HG02798 (cell line): ENCODE data around the gene OAT.

Experiments
- ATAC-seq: cut with Tn5 transposase; IDR thresholded peaks from one replicate; pipeline ENCODE4 v1.9.1; 2021; ENCODE audit warnings: mild to moderate bottlenecking; ENCODE audit not compliant: unreplicated experiment, poor library complexity

Gene OAT

GRCh38 chr10:124418726-124419501 is at the start of gene OAT:
TSS of gene OAT (minus strand) at chr10:124418923. CDS start at chr10:124412171, 6,752 bp downstream.
- ATAC-seq = peak; percentile 97

- ATAC-seq = no peak
Measured at GRCh38 chr10:124467165-124467564, 48.4 kb upstream of the OAT start.

- ATAC-seq = no peak
Measured at GRCh38 chr10:124465777-124466488, 47.2 kb upstream of the OAT start.

- ATAC-seq = no peak
Measured at GRCh38 chr10:124465003-124465776, 46.5 kb upstream of the OAT start.

- ATAC-seq = no peak
Measured at GRCh38 chr10:124464028-124464965, 45.6 kb upstream of the OAT start.

- ATAC-seq = no peak
Measured at GRCh38 chr10:124462348-124462695, 43.6 kb upstream of the OAT start.

- ATAC-seq = peak; percentile 97
Measured at GRCh38 chr10:124461642-124462347, 43.1 kb upstream of the OAT start, which contains the start of gene LHPP. TSS of gene LHPP (plus strand) at chr10:124461823. CDS start at chr10:124461863, 40 bp downstream.

- ATAC-seq = no peak
Measured at GRCh38 chr10:124460144-124460543, 41.4 kb upstream of the OAT start.

- ATAC-seq = no peak
Measured at GRCh38 chr10:124459395-124459794, 40.7 kb upstream of the OAT start.

GRCh38 chr10:124458889-124459288 is 40.2 kb upstream of the OAT start:
- ATAC-seq = no peak

- ATAC-seq = no peak
Measured at GRCh38 chr10:124458473-124458872, 39.8 kb upstream of the OAT start.

GRCh38 chr10:124455441-124455840 is 36.7 kb upstream of the OAT start:
- no peak for ATAC-seq

GRCh38 chr10:124453960-124454610 is 35.4 kb upstream of the OAT start:
- ATAC-seq = no peak

GRCh38 chr10:124451276-124451675 is 32.6 kb upstream of the OAT start:
- no peak for ATAC-seq

GRCh38 chr10:124450783-124451057 is 32.0 kb upstream of the OAT start:
- ATAC-seq = no peak

- no peak for ATAC-seq
Measured at GRCh38 chr10:124450012-124450782, 31.5 kb upstream of the OAT start, which contains the start of gene NKX1-2. TSS of gene NKX1-2 (minus strand) at chr10:124450035. CDS start at chr10:124449943, 92 bp downstream.

GRCh38 chr10:124449170-124450011 is 30.7 kb upstream of the OAT start:
- ATAC-seq = no peak
